Kidney epithelial cell (primary cell): ENCODE measurements around the gene SOX9. TPM values are rescaled to one million over a fixed set of nuclear protein-coding genes. Genes with fewer than 3 reads are reported as not detected.
A peak's percentile ranks its signal among the peaks of the same experiment; 100 is the strongest.
"Not testable (repeated sequence)": the region's sequence is repeated elsewhere in the genome, so short reads cannot be mapped to it uniquely, and the experiment has no call there.

Source experiments
- DNase-seq: peaks from one replicate; pipeline ENCODE4 v3.0.0-alpha.2; 2010; ENCODE audit warnings: low read depth
- H3K27me3 ChIP-seq: 2 replicates; pipeline ENCODE4 v1.6.0; 2011; ENCODE audit warnings: low read length; ENCODE audit not compliant: control insufficient read depth, insufficient read depth
- H3K36me3 ChIP-seq: 2 replicates; pipeline ENCODE4 v1.5.1; 2011; ENCODE audit warnings: low read length; ENCODE audit not compliant: control insufficient read depth, insufficient read depth
- H3K4me3 ChIP-seq: 2 replicates; pipeline ENCODE4 v1.5.1; 2011; ENCODE audit warnings: low read depth, mild to moderate bottlenecking, control low read depth, low read length
- CTCF ChIP-seq: IDR thresholded peaks from 2 replicates; pipeline ENCODE4 v1.5.1; 2011; ENCODE audit warnings: mild to moderate bottlenecking, moderate library complexity, low read length, control low read depth, inconsistent platforms; ENCODE audit not compliant: insufficient read depth, poor library complexity, severe bottlenecking
- total RNA-seq: library from RNA; depleted of rRNA; stranded (reverse); fragments of >200 nt; gene quantifications from 2 replicates; pipeline ENCODE4 v1.2.3, GENCODE V29; 2015

Gene SOX9
- total RNA-seq, 1 donor from 2014 or later, result 65.9 TPM

- Histone ChIP-seq H3K36me3 (no peaks in the 10 kb centered on the region), H3K4me3 (no peak overlapping the region), H3K27me3 (peaks cover 8% of the 10 kb centered on the region)
- TF ChIP-seq CTCF, result no peak
- DNase-seq, result no peak
These were observed 9.4 kb upstream of the SOX9 start for GRCh38 chr17:72111336-72111923.

- not testable (repeated sequence) for DNase-seq, H3K4me3 ChIP-seq, H3K36me3 ChIP-seq
- peaks cover 13% of the 10 kb centered on the region for H3K27me3 ChIP-seq
These were observed 8.9 kb upstream of the SOX9 start for GRCh38 chr17:72111926-72112325.

- Histone ChIP-seq H3K4me3 (no peak overlapping the region), H3K27me3 (peaks cover 28% of the 10 kb centered on the region), H3K36me3 (no peaks in the 10 kb centered on the region)
- no peak for DNase-seq
- no peak for TF ChIP-seq CTCF
These were observed 7.1 kb upstream of the SOX9 start for GRCh38 chr17:72113751-72114150.

GRCh38 chr17:72115781-72116525, 4.9 kb upstream of the SOX9 start:
- H3K27me3 ChIP-seq, result peaks cover 28% of the 10 kb centered on the region
- no peak for DNase-seq
- no peaks in the 10 kb centered on the region for H3K36me3 ChIP-seq
- H3K4me3 ChIP-seq, result no peak overlapping the region
- TF ChIP-seq CTCF, result no peak

- H3K27me3 ChIP-seq, result peaks cover 28% of the 10 kb centered on the region
- no peak for TF ChIP-seq CTCF
- peak overlapping the region; percentile 40 for H3K4me3 ChIP-seq
- no peak for DNase-seq
- H3K36me3 ChIP-seq, result no peaks in the 10 kb centered on the region
These were observed 3.9 kb upstream of the SOX9 start for GRCh38 chr17:72116661-72117521.

GRCh38 chr17:72117535-72118334, 3.1 kb upstream of the SOX9 start:
- peak overlapping the region; percentile 40 for H3K4me3 ChIP-seq
- peak; percentile 7 for TF ChIP-seq CTCF
- peaks cover 28% of the 10 kb centered on the region for H3K27me3 ChIP-seq
- H3K36me3 ChIP-seq, result no peaks in the 10 kb centered on the region
- no peak for DNase-seq
